Trophoblast cell (in vitro differentiated cells and primary cell): Measurements from ENCODE around the gene GPR35.

ENCODE experiments used
- DNase-seq, 2 donors: peaks; one replicate each; pipeline ENCODE4 v3.0.0-alpha.2; 2016
- H2AFZ ChIP-seq: 2 replicates; pipeline ENCODE4 v1.6.1; 2013; ENCODE audit warnings: low read length, moderate library complexity, mild to moderate bottlenecking; ENCODE audit not compliant: insufficient read depth, poor library complexity
- H2AK5ac ChIP-seq: 2 replicates; pipeline ENCODE4 v1.6.1; 2013; ENCODE audit warnings: mild to moderate bottlenecking, low read length
- H2BK120ac ChIP-seq: 2 replicates; pipeline ENCODE4 v1.6.1; 2013; ENCODE audit warnings: low read length, mild to moderate bottlenecking, moderate library complexity; ENCODE audit not compliant: insufficient read depth, poor library complexity
- H2BK12ac ChIP-seq: 2 replicates; pipeline ENCODE4 v1.6.1; 2013; ENCODE audit warnings: mild to moderate bottlenecking, low read length, moderate library complexity
- H2BK5ac ChIP-seq: 2 replicates; pipeline ENCODE4 v1.6.1; 2013; ENCODE audit warnings: low read length, low read depth, moderate library complexity, mild to moderate bottlenecking; ENCODE audit not compliant: poor library complexity
- H3K14ac ChIP-seq: 2 replicates; pipeline ENCODE4 v1.6.1; 2013; ENCODE audit warnings: mild to moderate bottlenecking, low read length
- H3K18ac ChIP-seq: 2 replicates; pipeline ENCODE4 v1.6.1; 2013; ENCODE audit warnings: mild to moderate bottlenecking, low read length
- H3K23ac ChIP-seq: 2 replicates; pipeline ENCODE4 v1.6.1; 2013; ENCODE audit warnings: low read length
- H3K27ac ChIP-seq: 2 replicates; pipeline ENCODE4 v1.5.1; 2013; ENCODE audit warnings: low read depth, mild to moderate bottlenecking, inconsistent platforms, low read length, moderate library complexity
- H3K27me3 ChIP-seq: 2 replicates; pipeline ENCODE4 v1.6.1; 2013; ENCODE audit warnings: inconsistent platforms, mild to moderate bottlenecking, low read length, moderate library complexity; ENCODE audit not compliant: insufficient read depth
- H3K36me3 ChIP-seq, 2 experiments: 1 replicate in 1 of 2; 2 replicates in 1 of 2; pipeline ENCODE4 v1.6.1; 2013; ENCODE audit warnings: low read length in 2 of 2, mild to moderate bottlenecking in 2 of 2, moderate library complexity in 1 of 2; ENCODE audit not compliant: insufficient read depth in 2 of 2, control insufficient read depth in 1 of 2
- H3K4ac ChIP-seq: 2 replicates; pipeline ENCODE4 v1.6.1; 2013; ENCODE audit warnings: low read depth, mild to moderate bottlenecking, low read length, moderate library complexity
- H3K4me1 ChIP-seq, 2 experiments: 1 replicate in 1 of 2; 2 replicates in 1 of 2; pipeline ENCODE4 v1.6.1; 2013; ENCODE audit warnings: low read length in 2 of 2, mild to moderate bottlenecking in 2 of 2, moderate library complexity in 1 of 2; ENCODE audit not compliant: insufficient read depth in 2 of 2, control insufficient read depth in 1 of 2
- H3K4me2 ChIP-seq: 2 replicates; pipeline ENCODE4 v1.6.1; 2013; ENCODE audit warnings: inconsistent platforms, mild to moderate bottlenecking, low read length, moderate library complexity
- H3K4me3 ChIP-seq: 2 replicates; pipeline ENCODE4 v1.5.1; 2013; ENCODE audit warnings: mild to moderate bottlenecking, low read depth, low read length, inconsistent platforms
- H3K79me1 ChIP-seq: one replicate; pipeline ENCODE4 v1.6.1; 2013; ENCODE audit warnings: low read length
- H3K79me2 ChIP-seq: 2 replicates; pipeline ENCODE4 v1.6.1; 2013; ENCODE audit warnings: low read length, mild to moderate bottlenecking; ENCODE audit not compliant: control insufficient read depth, insufficient read depth, poor library complexity
- H3K9ac ChIP-seq: 2 replicates; pipeline ENCODE4 v1.6.1; 2013; ENCODE audit warnings: mild to moderate bottlenecking, low read length
- H3K9me3 ChIP-seq: 2 replicates; pipeline ENCODE4 v1.6.1; 2013; ENCODE audit warnings: low read depth, mild to moderate bottlenecking, control low read depth, inconsistent platforms, low read length; ENCODE audit not compliant: insufficient read depth
- H4K12ac ChIP-seq: 2 replicates; pipeline ENCODE4 v1.6.1; 2013; ENCODE audit warnings: low read depth, mild to moderate bottlenecking, low read length, moderate library complexity
- H4K8ac ChIP-seq: 2 replicates; pipeline ENCODE4 v1.6.1; 2013; ENCODE audit warnings: low read depth, mild to moderate bottlenecking, low read length, moderate library complexity
- H4K91ac ChIP-seq: one replicate; pipeline ENCODE4 v1.6.1; 2013; ENCODE audit warnings: low read depth, mild to moderate bottlenecking, low read length, moderate library complexity
- WGBS: extraction: QIAGEN DNeasy Blood & Tissue Kit; methylation state at CpG from one replicate; pipeline ENCODE4 v1.1.7; 2013; ENCODE audit warnings: missing lambda C conversion rate; ENCODE audit not compliant: insufficient read length, insufficient coverage; ENCODE audit errors: extremely low coverage; 5-methylcytosine and 5-hydroxymethylcytosine counted together

Gene GPR35

GRCh38 chr2:240629619-240629967 lies 4.3 kb downstream of the GPR35 start:
- H3K79me2 ChIP-seq = no peaks in the 10 kb centered on the region

GRCh38 chr2:240629968-240630770 lies 4.9 kb downstream of the GPR35 start:
- H3K79me1 ChIP-seq = no peaks in the 10 kb centered on the region
- no peak overlapping the region for H3K9ac ChIP-seq
- no peak overlapping the region for H3K14ac ChIP-seq
- H2BK5ac ChIP-seq = no peak overlapping the region
- H2AK5ac ChIP-seq = no peak overlapping the region
- H3K27me3 ChIP-seq = no peaks in the 10 kb centered on the region
- H3K23ac ChIP-seq = no peak overlapping the region
- H3K9me3 ChIP-seq = peaks cover 36% of the 10 kb centered on the region
- DNase-seq = no peak
- H2BK120ac ChIP-seq = no peak overlapping the region
- H3K79me2 ChIP-seq = no peaks in the 10 kb centered on the region
- no peak overlapping the region for H3K4me2 ChIP-seq
- H4K91ac ChIP-seq = no peak overlapping the region
- no peak overlapping the region for H4K12ac ChIP-seq
- no peaks in the 10 kb centered on the region for H3K4me1 ChIP-seq
- no peak overlapping the region for H3K4ac ChIP-seq
- no peak overlapping the region for H4K8ac ChIP-seq
- no peak overlapping the region for H3K4me3 ChIP-seq
- no CpG with 5 or more reads among the region's 50 CpGs for WGBS
- H2AFZ ChIP-seq = no peak overlapping the region
- H3K27ac ChIP-seq = no peak overlapping the region
- no peak overlapping the region for H3K18ac ChIP-seq
- H3K36me3 ChIP-seq = no peaks in the 10 kb centered on the region
- H2BK12ac ChIP-seq = no peak overlapping the region

More at GRCh38 chr2:240629619-240629967, 4.3 kb downstream of the GPR35 start:
- Histone ChIP-seq H2AK5ac (no peak overlapping the region), H3K14ac (no peak overlapping the region), H3K4me3 (no peak overlapping the region), H3K9ac (no peak overlapping the region), H4K91ac (no peak overlapping the region), H3K27me3 (no peaks in the 10 kb centered on the region), H3K4me2 (no peak overlapping the region), H3K4ac (no peak overlapping the region), H3K9me3 (peaks cover 33% of the 10 kb centered on the region), H4K12ac (no peak overlapping the region), H3K18ac (no peak overlapping the region), H2AFZ (no peak overlapping the region), H3K4me1 (no peaks in the 10 kb centered on the region), H2BK5ac (no peak overlapping the region), H3K79me1 (no peaks in the 10 kb centered on the region), H4K8ac (no peak overlapping the region), H3K23ac (no peak overlapping the region), H2BK12ac (no peak overlapping the region), H3K36me3 (no peaks in the 10 kb centered on the region), H2BK120ac (no peak overlapping the region), H3K27ac (no peak overlapping the region)
- no CpG with 5 or more reads among the region's 5 CpGs for WGBS
- DNase-seq = no peak

- H3K79me2 ChIP-seq = no peaks in the 10 kb centered on the region
- H2AFZ ChIP-seq = no peak overlapping the region
- no peak overlapping the region for H2BK5ac ChIP-seq
- no peaks in the 10 kb centered on the region for H3K4me1 ChIP-seq
- no peak overlapping the region for H3K4me2 ChIP-seq
- H3K27me3 ChIP-seq = no peaks in the 10 kb centered on the region
- H3K18ac ChIP-seq = no peak overlapping the region
- H2AK5ac ChIP-seq = no peak overlapping the region
- no peak overlapping the region for H2BK120ac ChIP-seq
- H3K27ac ChIP-seq = no peak overlapping the region
- no peak overlapping the region for H3K23ac ChIP-seq
- no peak overlapping the region for H4K91ac ChIP-seq
- H3K9me3 ChIP-seq = peaks cover 44% of the 10 kb centered on the region
- no peak overlapping the region for H3K9ac ChIP-seq
- no CpG with 5 or more reads among the region's 21 CpGs for whole genome bisulfite sequencing
- no peaks in the 10 kb centered on the region for H3K36me3 ChIP-seq
- H2BK12ac ChIP-seq = no peak overlapping the region
- no peaks in the 10 kb centered on the region for H3K79me1 ChIP-seq
- H4K12ac ChIP-seq = no peak overlapping the region
- no peak for DNase-seq
- no peak overlapping the region for H3K4me3 ChIP-seq
- no peak overlapping the region for H3K4ac ChIP-seq
- H4K8ac ChIP-seq = no peak overlapping the region
- no peak overlapping the region for H3K14ac ChIP-seq
Observed at GRCh38 chr2:240630771-240631547, 5.7 kb downstream of the GPR35 start.

- Histone ChIP-seq H3K4me2 (no peak overlapping the region), H2AFZ (no peak overlapping the region), H4K12ac (no peak overlapping the region), H2BK5ac (no peak overlapping the region), H3K79me1 (no peaks in the 10 kb centered on the region), H4K91ac (no peak overlapping the region), H3K18ac (no peak overlapping the region), H3K9me3 (peaks cover 46% of the 10 kb centered on the region), H3K9ac (no peak overlapping the region), H3K79me2 (no peaks in the 10 kb centered on the region), H3K14ac (no peak overlapping the region), H2AK5ac (no peak overlapping the region), H2BK12ac (no peak overlapping the region), H3K4ac (no peak overlapping the region), H3K23ac (no peak overlapping the region), H2BK120ac (no peak overlapping the region), H3K36me3 (no peaks in the 10 kb centered on the region), H3K27ac (no peak overlapping the region), H3K27me3 (no peaks in the 10 kb centered on the region), H3K4me1 (no peaks in the 10 kb centered on the region), H3K4me3 (no peak overlapping the region), H4K8ac (no peak overlapping the region)
- no CpG with 5 or more reads among the region's 11 CpGs for WGBS
- DNase-seq = no peak
Observed at GRCh38 chr2:240631548-240632305, 6.4 kb downstream of the GPR35 start.
